NCI-H460 (cell line): Measurements from ENCODE around the gene NUPR2. TPM values are rescaled to one million over a fixed set of nuclear protein-coding genes. Genes with fewer than 3 reads are reported as not detected.
"Not testable (repeated sequence)": the region's sequence is repeated elsewhere in the genome, so short reads cannot be mapped to it uniquely, and the experiment has no call there.

Experiments
- DNase-seq: peaks from one replicate; pipeline ENCODE4 v3.0.0-alpha.2; 2016; ENCODE audit warnings: low read depth; ENCODE audit errors: extremely low read depth
- total RNA-seq: library from RNA; depleted of rRNA; stranded (reverse); fragments of >200 nt; shearing (Covaris generic); gene quantifications from 2 replicates; pipeline ENCODE4 v1.2.3, GENCODE V29; 2014; rRNA removed

The NUPR2 gene
- total RNA-seq, 1 experiment from 2014 or later = not detected

GRCh38 chr7:56087445-56087844 is 28.8 kb downstream of the NUPR2 start:
- DNase-seq = no peak

DNA sequence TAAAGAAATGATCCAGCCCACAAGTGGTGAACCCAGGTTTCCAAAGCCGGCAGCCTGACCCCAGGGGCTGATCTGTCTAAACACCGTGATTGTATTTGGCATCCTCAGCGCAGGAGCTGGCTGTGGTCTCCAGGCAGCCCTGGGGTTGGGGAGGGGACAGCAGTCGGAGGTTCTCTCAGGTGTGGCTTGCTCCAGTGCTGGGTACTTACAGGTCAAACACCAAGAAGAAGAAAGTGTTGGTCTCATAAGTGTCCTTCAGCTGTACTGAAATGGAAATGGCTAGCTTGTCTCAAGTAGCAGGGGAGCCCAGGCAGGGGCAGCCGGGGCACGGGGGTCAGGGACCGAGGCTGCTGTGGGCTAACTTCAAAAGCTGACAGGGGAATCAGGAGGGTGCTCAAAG is 29.5 kb downstream of the NUPR2 start:
- no peak for DNase-seq

- DNase-seq = no peak
These were observed 32.9 kb downstream of the NUPR2 start for GRCh38 chr7:56083150-56083785.

DNA sequence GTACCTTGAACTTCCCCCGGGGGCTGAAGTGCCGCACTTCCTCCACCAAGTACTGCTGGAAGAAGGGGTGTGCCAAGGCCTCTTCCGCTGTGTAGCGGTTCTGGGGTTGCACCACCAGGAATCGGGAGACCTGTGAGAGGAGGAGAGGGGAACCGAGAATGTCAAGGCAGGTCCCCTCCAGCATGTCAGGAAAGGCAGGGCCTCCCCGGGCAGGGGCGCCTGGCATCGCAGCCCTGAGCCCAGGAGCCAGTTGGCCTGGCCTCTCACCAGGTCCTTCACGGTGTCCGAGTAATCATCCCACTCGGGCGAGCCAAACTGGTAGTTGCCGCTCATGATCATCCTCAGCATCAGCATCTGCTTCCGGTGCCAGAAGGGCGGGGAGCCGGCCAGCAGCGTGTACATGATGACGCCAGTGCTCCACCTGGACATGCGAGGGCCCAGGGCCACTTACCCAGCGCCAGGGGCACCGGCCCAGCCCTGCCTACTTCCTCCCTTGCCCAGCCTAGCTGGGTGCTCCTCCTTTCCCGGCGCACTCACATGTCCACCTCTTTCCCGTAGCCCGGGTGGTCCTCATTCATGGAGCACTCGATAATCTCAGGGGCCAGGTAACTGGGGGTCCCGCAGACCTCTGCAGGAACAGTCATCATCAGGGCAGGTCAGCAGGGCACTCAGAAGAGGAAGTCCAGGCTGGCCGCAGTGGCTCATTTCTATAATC is 34.4 kb downstream of the NUPR2 start:
- no peak for DNase-seq

DNA sequence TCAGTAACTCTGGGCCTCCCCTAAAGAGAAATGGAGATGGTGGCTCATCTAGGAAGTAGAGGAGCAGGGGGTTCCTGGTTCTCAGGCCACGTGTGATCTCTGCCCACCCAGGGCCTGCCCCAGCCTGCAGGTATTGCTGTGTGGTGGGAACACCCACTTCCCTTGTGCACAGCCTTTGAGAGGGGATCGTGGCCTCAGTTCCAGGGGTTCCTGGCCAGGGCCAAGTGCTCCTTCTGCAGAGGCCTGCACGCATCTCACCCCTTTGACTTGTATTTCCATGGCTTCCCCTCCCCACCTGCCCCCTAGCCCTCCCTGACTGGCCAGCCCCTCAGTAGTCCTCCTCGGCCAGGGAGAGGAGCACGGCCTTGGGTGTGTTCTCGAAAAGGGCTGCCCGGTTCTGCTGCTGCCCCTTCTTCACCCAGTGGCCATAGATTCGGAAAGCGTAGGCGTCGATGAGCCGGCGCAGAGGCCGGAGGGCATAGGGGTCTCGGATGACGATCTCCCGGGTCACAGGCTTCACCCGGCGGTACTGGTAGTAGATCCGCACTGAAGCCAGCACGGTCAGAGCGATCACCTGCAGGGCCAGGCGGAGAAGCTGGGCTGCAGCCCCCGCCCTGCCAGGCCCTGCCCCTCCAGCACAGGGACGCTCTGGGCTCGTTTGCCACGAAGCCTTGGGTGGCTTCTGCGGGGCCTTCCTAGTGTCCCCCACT is 35.3 kb downstream of the NUPR2 start:
- DNase-seq = not testable (repeated sequence)

- DNase-seq = no peak
These were observed 36.6 kb downstream of the NUPR2 start for GRCh38 chr7:56079450-56080185.

DNA sequence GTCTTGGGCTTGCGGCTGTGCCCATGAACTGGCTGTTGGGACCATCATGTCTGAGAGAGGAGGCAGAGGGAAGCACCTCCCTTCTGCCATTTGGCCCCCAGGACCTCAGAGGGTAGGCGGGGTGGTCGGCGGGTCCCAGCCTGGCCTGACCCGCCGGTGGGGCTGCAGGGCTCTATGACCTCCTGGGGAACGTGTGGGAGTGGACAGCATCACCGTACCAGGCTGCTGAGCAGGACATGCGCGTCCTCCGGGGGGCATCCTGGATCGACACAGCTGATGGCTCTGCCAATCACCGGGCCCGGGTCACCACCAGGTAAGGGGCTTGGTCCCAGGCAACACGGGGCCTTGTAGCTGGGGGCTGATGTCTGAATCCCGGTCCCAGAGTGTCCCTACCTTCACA is 38.0 kb downstream of the NUPR2 start:
- no peak for DNase-seq

DNA sequence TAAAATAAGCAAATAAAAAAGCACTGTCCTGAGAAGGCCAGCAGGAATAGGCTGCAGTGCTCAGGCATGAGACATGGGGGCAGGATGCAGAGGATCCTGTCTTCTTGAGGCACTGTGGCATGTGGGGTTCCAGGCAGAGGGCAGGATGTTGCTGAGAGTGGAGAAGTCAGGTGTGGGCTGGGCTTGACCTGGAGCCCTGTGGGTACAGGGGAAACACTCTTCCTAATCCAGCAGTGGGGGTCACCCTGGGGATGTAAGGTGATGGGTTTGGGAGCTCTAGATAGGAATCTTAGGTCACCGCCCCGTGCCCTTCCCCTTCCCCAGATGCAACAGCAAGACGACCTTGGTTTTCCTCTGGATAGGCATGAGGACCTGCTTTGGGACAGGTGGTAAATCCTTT is 38.5 kb downstream of the NUPR2 start:
- no peak for DNase-seq

DNA sequence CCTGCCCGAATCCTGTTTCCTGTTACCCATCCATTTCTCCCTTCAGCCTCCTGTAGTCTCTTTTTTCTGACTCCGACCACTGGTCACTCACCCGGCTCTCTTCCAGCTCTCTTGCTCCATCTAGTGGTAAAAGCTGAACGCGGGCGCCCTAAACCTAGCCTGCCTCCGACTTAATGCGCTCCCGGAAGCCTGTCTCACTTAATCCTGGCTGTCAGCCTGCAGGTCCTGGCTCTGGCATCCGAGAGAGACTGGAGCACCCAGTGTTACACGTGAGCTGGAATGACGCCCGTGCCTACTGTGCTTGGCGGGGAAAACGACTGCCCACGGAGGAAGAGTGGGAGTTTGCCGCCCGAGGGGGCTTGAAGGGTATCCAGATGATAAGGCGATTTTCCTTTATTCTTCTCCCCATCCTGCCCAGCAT is 41.8 kb downstream of the NUPR2 start:
- DNase-seq = peak; percentile 36

DNA sequence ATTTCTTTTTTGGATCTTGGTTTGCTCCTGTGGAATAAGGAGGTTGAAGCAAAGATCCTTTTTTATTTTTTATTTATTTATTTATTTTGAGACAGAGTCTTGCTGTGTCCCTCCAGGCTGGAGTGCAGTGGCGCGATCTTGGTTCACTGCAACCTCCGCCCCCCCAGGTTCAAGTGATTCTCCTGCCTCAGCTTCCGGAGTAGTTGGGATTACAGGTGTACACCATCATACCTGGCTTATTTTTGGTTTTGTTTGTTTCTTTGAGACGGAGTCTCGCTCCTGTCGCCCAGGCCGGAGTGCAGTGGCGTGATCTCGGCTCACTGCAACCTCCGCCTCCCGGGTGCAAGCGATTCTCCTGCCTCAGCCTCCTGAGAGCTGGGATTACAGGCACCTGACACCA is 49.8 kb downstream of the NUPR2 start:
- DNase-seq = not testable (repeated sequence)

Other genes with a start within 250 kb of the NUPR2 start
- 0.69 and 0.74 TPM in 2 replicates for gene ZNF713, start 229.0 kb downstream of the NUPR2 start, total RNA-seq
- gene MRPS17, start 164.5 kb downstream of the NUPR2 start, total RNA-seq = 9.8 and 13.9 TPM in 2 replicates
- 32.7 and 38.1 TPM in 2 replicates for gene NIPSNAP2, start 151.8 kb downstream of the NUPR2 start, total RNA-seq
- gene PSPH, start 65.0 kb downstream of the NUPR2 start, total RNA-seq = 40.3 and 50.0 TPM in 2 replicates
- 134 and 137 TPM in 2 replicates for gene CCT6A, start 64.7 kb downstream of the NUPR2 start, total RNA-seq
- gene SUMF2, start 52.1 kb downstream of the NUPR2 start, total RNA-seq = 81.5 and 99.4 TPM in 2 replicates
- not detected in 2 replicates for gene PHKG1, start 23.5 kb downstream of the NUPR2 start, total RNA-seq
- gene CHCHD2, start 9.9 kb downstream of the NUPR2 start, total RNA-seq = 141 and 167 TPM in 2 replicates